Activated naive CD4-positive, alpha-beta T cell treated with anti-CD3 and anti-CD28 coated beads, Interleukin-2, amount 50 U/mL, for 24 hours (primary cell): Measurements from ENCODE around the gene SETDB2.

Experiments used
- H3K27ac Mint-ChIP-seq: one replicate; pipeline ENCODE4 v1.8.0; 2021; ENCODE audit warnings: mild to moderate bottlenecking, mixed read lengths
- H3K27me3 Mint-ChIP-seq: one replicate; pipeline ENCODE4 v1.8.0; 2021; ENCODE audit warnings: mixed read lengths
- H3K36me3 Mint-ChIP-seq: one replicate; pipeline ENCODE4 v1.8.0; 2021; ENCODE audit warnings: mixed read lengths
- H3K4me1 Mint-ChIP-seq: one replicate; pipeline ENCODE4 v1.8.0; 2021; ENCODE audit warnings: mixed read lengths
- H3K4me3 Mint-ChIP-seq: one replicate; pipeline ENCODE4 v1.8.0; 2021; ENCODE audit warnings: mild to moderate bottlenecking, mixed read lengths
- H3K9me3 Mint-ChIP-seq: one replicate; pipeline ENCODE4 v1.8.0; 2021; ENCODE audit warnings: mixed read lengths

Gene SETDB2

GRCh38 chr13:49528161-49528560, 84.1 kb downstream of the SETDB2 start:
- Mint-ChIP-seq H3K27ac (peak overlapping the region; percentile 59), H3K4me3 (no peak overlapping the region), H3K9me3 (no peaks in the 10 kb centered on the region), H3K4me1 (peaks cover 24% of the 10 kb centered on the region), H3K27me3 (no peaks in the 10 kb centered on the region), H3K36me3 (peaks cover 17% of the 10 kb centered on the region)

- H3K4me1 Mint-ChIP-seq, result peaks cover 24% of the 10 kb centered on the region
- H3K36me3 Mint-ChIP-seq, result peaks cover 17% of the 10 kb centered on the region
- H3K27ac Mint-ChIP-seq, result peak overlapping the region; percentile 83
- no peaks in the 10 kb centered on the region for H3K9me3 Mint-ChIP-seq
- H3K27me3 Mint-ChIP-seq, result no peaks in the 10 kb centered on the region
- H3K4me3 Mint-ChIP-seq, result no peak overlapping the region
Observed at GRCh38 chr13:49530457-49530856, 86.4 kb downstream of the SETDB2 start.

DNA sequence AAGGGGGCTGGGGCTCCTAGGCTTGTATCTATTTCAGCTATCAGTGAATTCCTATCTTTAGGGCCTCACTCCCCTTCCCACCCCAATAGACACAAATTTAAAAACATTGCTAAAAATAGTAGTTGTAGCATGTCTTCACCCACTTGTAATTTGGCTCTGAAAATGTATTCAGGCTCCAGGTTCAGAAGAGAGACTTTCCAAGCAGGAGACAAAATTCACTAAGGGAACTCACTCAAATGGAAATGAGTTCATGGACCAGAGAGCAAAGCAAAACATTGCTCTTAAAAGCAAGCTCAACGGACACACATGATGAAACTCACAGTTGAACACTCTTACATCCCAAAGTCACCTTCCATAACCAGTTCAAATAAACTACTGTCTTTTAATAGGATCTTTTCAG, 88.5 kb downstream of the SETDB2 start:
- Mint-ChIP-seq H3K36me3 (peaks cover 16% of the 10 kb centered on the region), H3K27me3 (no peaks in the 10 kb centered on the region), H3K9me3 (no peaks in the 10 kb centered on the region), H3K27ac (no peak overlapping the region), H3K4me1 (peaks cover 19% of the 10 kb centered on the region), H3K4me3 (no peak overlapping the region)

- peaks cover 19% of the 10 kb centered on the region for H3K4me1 Mint-ChIP-seq
- no peak overlapping the region for H3K27ac Mint-ChIP-seq
- H3K9me3 Mint-ChIP-seq, result no peaks in the 10 kb centered on the region
- peaks cover 16% of the 10 kb centered on the region for H3K36me3 Mint-ChIP-seq
- no peaks in the 10 kb centered on the region for H3K27me3 Mint-ChIP-seq
- H3K4me3 Mint-ChIP-seq, result no peak overlapping the region
Observed at GRCh38 chr13:49533011-49533410, 88.9 kb downstream of the SETDB2 start.

GRCh38 chr13:49533591-49534269, 89.7 kb downstream of the SETDB2 start:
- H3K4me3 Mint-ChIP-seq, result no peak overlapping the region
- no peak overlapping the region for H3K27ac Mint-ChIP-seq
- peaks cover 14% of the 10 kb centered on the region for H3K36me3 Mint-ChIP-seq
- no peaks in the 10 kb centered on the region for H3K9me3 Mint-ChIP-seq
- no peaks in the 10 kb centered on the region for H3K27me3 Mint-ChIP-seq
- peaks cover 19% of the 10 kb centered on the region for H3K4me1 Mint-ChIP-seq

DNA sequence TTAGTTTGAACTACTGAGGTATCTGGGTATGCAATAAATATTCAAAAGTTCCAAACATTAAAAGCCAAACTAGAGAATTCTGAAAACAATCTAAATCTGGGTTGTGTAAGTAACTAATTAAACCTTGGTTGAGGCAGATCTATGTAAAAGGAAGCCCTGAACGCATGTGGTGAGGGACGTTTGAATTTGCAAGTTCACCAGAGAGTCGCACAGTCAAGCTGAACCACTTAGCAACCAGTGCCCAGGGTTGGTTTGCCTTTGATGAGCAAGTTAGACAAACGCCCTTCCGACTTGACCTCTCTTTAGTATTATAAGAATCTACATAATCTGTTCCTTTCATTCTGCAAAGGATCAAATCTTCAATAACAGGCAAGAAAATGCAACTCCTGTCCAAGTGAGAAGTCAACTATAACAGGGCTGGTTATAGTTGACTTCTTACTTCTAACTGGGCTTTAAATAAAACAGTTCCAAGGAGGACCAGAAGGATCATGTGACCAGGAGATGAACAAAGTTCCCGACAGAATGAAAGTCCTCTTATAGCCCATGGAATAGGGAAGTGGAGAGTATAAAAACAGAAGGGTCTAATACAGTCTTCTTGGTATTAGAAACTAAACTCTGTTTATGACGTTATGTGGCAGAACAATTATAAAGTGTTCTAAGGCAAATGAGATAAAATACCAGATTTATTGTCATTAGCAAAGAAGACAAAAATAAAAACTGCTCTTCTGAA, 92.2 kb downstream of the SETDB2 start:
- H3K4me3 Mint-ChIP-seq, result no peak overlapping the region
- peaks cover 6% of the 10 kb centered on the region for H3K36me3 Mint-ChIP-seq
- no peaks in the 10 kb centered on the region for H3K27me3 Mint-ChIP-seq
- H3K9me3 Mint-ChIP-seq, result no peaks in the 10 kb centered on the region
- peaks cover 34% of the 10 kb centered on the region for H3K4me1 Mint-ChIP-seq
- H3K27ac Mint-ChIP-seq, result no peak overlapping the region

DNA sequence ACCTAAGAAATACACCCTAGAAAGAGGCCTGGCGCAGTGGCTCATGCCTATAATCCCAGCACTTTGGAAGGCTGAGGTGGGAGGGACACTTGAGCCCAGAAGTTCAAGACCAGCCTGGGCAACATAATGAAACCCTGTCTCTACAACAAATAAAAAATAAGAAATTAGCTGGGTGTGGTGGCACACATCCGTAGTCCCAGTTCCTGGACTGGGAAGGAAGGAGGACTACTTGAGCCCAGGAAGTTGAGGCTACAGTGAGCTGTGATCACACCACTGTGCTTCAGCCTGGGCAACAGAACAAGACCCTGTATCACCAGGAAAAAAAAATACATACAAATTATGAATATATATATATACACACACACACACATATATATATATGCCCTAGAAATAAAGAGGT, 94.3 kb downstream of the SETDB2 start:
- Mint-ChIP-seq H3K4me1 (peaks cover 22% of the 10 kb centered on the region), H3K27me3 (no peaks in the 10 kb centered on the region), H3K36me3 (peaks cover 3% of the 10 kb centered on the region), H3K27ac (no peak overlapping the region), H3K9me3 (no peaks in the 10 kb centered on the region), H3K4me3 (no peak overlapping the region)

- H3K4me3 Mint-ChIP-seq, result peak overlapping the region; percentile 86
Observed at GRCh38 chr13:49539313-49539712, 95.2 kb downstream of the SETDB2 start.

DNA sequence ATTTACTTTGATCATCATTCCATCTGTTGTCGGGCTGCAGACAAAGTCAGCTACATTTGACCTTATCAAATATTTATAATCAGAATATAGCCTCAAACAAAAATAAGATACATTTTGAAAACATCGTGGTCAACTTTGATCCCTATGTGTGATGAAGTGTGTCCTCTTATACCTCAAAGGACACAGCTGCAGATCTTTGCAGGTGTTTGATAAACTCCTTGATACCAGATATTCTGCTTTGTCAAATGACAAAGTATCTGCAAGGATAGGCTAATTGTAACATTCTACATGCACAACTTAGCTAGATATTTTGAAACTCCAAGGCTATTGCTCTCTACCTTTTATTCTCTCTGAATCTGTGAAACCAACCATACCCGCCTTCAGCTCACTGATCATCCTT, 95.7 kb downstream of the SETDB2 start:
- Mint-ChIP-seq H3K4me1 (peaks cover 22% of the 10 kb centered on the region), H3K4me3 (peak overlapping the region; percentile 86), H3K27ac (peak overlapping the region; percentile 74), H3K36me3 (peaks cover 3% of the 10 kb centered on the region), H3K27me3 (no peaks in the 10 kb centered on the region), H3K9me3 (no peaks in the 10 kb centered on the region)

More at GRCh38 chr13:49539313-49539712, 95.2 kb downstream of the SETDB2 start:
- peaks cover 22% of the 10 kb centered on the region for H3K4me1 Mint-ChIP-seq
- H3K9me3 Mint-ChIP-seq, result no peaks in the 10 kb centered on the region
- peaks cover 3% of the 10 kb centered on the region for H3K36me3 Mint-ChIP-seq
- peak overlapping the region; percentile 89 for H3K27ac Mint-ChIP-seq
- no peaks in the 10 kb centered on the region for H3K27me3 Mint-ChIP-seq

- H3K36me3 Mint-ChIP-seq, result peaks cover 3% of the 10 kb centered on the region
- H3K9me3 Mint-ChIP-seq, result no peaks in the 10 kb centered on the region
- H3K4me1 Mint-ChIP-seq, result peaks cover 22% of the 10 kb centered on the region
- peak overlapping the region; percentile 74 for H3K27ac Mint-ChIP-seq
- peak overlapping the region; percentile 86 for H3K4me3 Mint-ChIP-seq
- H3K27me3 Mint-ChIP-seq, result no peaks in the 10 kb centered on the region
Observed at GRCh38 chr13:49540552-49540951, 96.5 kb downstream of the SETDB2 start.

DNA sequence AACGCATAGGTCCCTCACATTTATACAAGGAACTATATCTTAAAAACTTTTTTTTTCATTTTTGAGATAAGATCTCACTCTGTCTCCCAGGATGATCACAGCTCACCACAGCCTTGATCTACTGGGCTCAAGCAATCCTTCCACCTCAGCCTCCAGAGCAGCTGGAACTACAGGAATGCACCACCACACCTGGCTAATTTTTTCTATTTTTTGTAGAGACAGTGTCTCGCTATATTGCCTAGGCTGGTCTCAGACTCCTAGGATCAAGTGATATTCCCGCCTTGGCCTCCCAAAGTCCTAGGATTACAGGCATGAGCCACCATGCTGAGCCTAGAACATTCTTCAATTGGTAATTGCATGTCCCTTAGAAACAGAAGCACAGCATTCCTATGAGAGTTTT, 99.6 kb downstream of the SETDB2 start:
- Mint-ChIP-seq H3K4me3 (no peak overlapping the region), H3K27ac (no peak overlapping the region), H3K36me3 (peaks cover 4% of the 10 kb centered on the region), H3K27me3 (no peaks in the 10 kb centered on the region), H3K4me1 (peaks cover 22% of the 10 kb centered on the region), H3K9me3 (no peaks in the 10 kb centered on the region)
